Right atrium auricular region (tissue), 2 donors: ENCODE results near the gene VRK2. TPM values are rescaled to one million over a fixed set of nuclear protein-coding genes. Genes with fewer than 3 reads are reported as not detected.
"Not testable (repeated sequence)": the region's sequence is repeated elsewhere in the genome, so short reads cannot be mapped to it uniquely, and the experiment has no call there.

ENCODE experiments used
- DNase-seq: peaks from one replicate; pipeline ENCODE4 v3.0.0-alpha.2; 2019; ENCODE audit warnings: low spot score
- H3K27ac ChIP-seq, 2 donors: fragments of 200-600 bp; sonication (generic); 1 replicate in 1 of 2; 2 replicates in 1 of 2; pipeline ENCODE4 v1.5.1; 2016 to 2019
- H3K27me3 ChIP-seq, 2 donors: fragments of 200-600 bp; sonication (generic); one replicate each; pipeline versions ENCODE4 v1.5.1 to v1.6.0; 2017 to 2019
- H3K36me3 ChIP-seq: fragments of 200-600 bp; sonication (generic); one replicate; pipeline ENCODE4 v1.5.1; 2016
- H3K4me1 ChIP-seq, 2 donors: fragments of 200-600 bp; sonication (generic); one replicate each; pipeline versions ENCODE4 v1.5.1 to v1.6.0; 2017 to 2019
- H3K4me3 ChIP-seq, 2 donors: fragments of 200-600 bp; sonication (generic); 1 replicate in 1 of 2; 2 replicates in 1 of 2; pipeline ENCODE4 v1.5.1; 2017 to 2019; ENCODE audit warnings: mild to moderate bottlenecking in 1 of 2, moderate library complexity in 1 of 2
- H3K9me3 ChIP-seq, 2 donors: fragments of 200-600 bp; sonication (generic); one replicate each; pipeline ENCODE4 v1.5.1; 2019
- CTCF ChIP-seq, 2 donors: fragments of 200-600 bp; sonication (generic); IDR thresholded peaks; one replicate each; pipeline ENCODE4 v1.5.1; 2019; ENCODE audit warnings: antibody characterized with exemption in 2 of 2
- total RNA-seq, 2 donors: library from RNA; depleted of rRNA; stranded (reverse); fragments of >200 nt; gene quantifications; one replicate each; pipeline ENCODE4 v1.1.0, GENCODE V29; 2016

The VRK2 gene
- total RNA-seq, 2 donors from 2014 or later: 14.6 to 15.4 TPM

GRCh38 chr2:58155160-58155778 is 108.7 kb downstream of the VRK2 start:
- H3K36me3 ChIP-seq: peaks cover 9% of the 10 kb centered on the region

GRCh38 chr2:58156780-58157179 is 110.2 kb downstream of the VRK2 start:
- Histone ChIP-seq H3K9me3 (no peaks in the 10 kb centered on the region), H3K36me3 (peaks cover 10% of the 10 kb centered on the region), H3K4me3 (no peak overlapping the region), H3K4me1 (no peaks in the 10 kb centered on the region), H3K27ac (no peak overlapping the region), H3K27me3 (no peaks in the 10 kb centered on the region)
- DNase-seq: no peak
- no peak for TF ChIP-seq CTCF (IDR thresholded peaks at IDR 0.05)

More at GRCh38 chr2:58155160-58155778, 108.7 kb downstream of the VRK2 start:
- Histone ChIP-seq H3K9me3 (no peaks in the 10 kb centered on the region), H3K4me3 (no peak overlapping the region), H3K4me1 (no peaks in the 10 kb centered on the region), H3K27ac (no peak overlapping the region), H3K27me3 (no peaks in the 10 kb centered on the region)
- no peak for DNase-seq
- TF ChIP-seq CTCF (IDR thresholded peaks at IDR 0.05): no peak

GRCh38 chr2:58157754-58158153 is 111.1 kb downstream of the VRK2 start:
- H3K36me3 ChIP-seq: peaks cover 14% of the 10 kb centered on the region
- DNase-seq: no peak
- no peaks in the 10 kb centered on the region for H3K27me3 ChIP-seq
- no peak overlapping the region for H3K27ac ChIP-seq
- H3K4me1 ChIP-seq: no peaks in the 10 kb centered on the region
- TF ChIP-seq CTCF (IDR thresholded peaks at IDR 0.05): no peak
- H3K4me3 ChIP-seq: no peak overlapping the region
- H3K9me3 ChIP-seq: no peaks in the 10 kb centered on the region

GRCh38 chr2:58158481-58158880 is 111.9 kb downstream of the VRK2 start:
- Histone ChIP-seq H3K36me3 (peaks cover 15% of the 10 kb centered on the region), H3K27me3 (no peaks in the 10 kb centered on the region)

GRCh38 chr2:58163913-58164312 is 117.3 kb downstream of the VRK2 start:
- H3K9me3 ChIP-seq: no peaks in the 10 kb centered on the region
- TF ChIP-seq CTCF (IDR thresholded peaks at IDR 0.05): no peak
- H3K4me1 ChIP-seq: no peaks in the 10 kb centered on the region
- peaks cover 15% of the 10 kb centered on the region for H3K36me3 ChIP-seq
- H3K27me3 ChIP-seq: no peaks in the 10 kb centered on the region
- no peak for DNase-seq
- H3K4me3 ChIP-seq: no peak overlapping the region
- no peak overlapping the region for H3K27ac ChIP-seq

More at GRCh38 chr2:58158481-58158880, 111.9 kb downstream of the VRK2 start:
- Histone ChIP-seq H3K4me3 (no peak overlapping the region), H3K4me1 (no peaks in the 10 kb centered on the region), H3K9me3 (no peaks in the 10 kb centered on the region), H3K27ac (no peak overlapping the region)
- no peak for DNase-seq
- TF ChIP-seq CTCF (IDR thresholded peaks at IDR 0.05): no peak

- H3K36me3 ChIP-seq, H3K27me3 ChIP-seq, H3K9me3 ChIP-seq, H3K4me3 ChIP-seq, H3K4me1 ChIP-seq, H3K27ac ChIP-seq, DNase-seq: not testable (repeated sequence)
Observed at GRCh38 chr2:58168130-58168529, 121.5 kb downstream of the VRK2 start.

- not testable (repeated sequence) for H3K36me3 ChIP-seq, H3K4me1 ChIP-seq, H3K9me3 ChIP-seq, H3K4me3 ChIP-seq, DNase-seq, H3K27ac ChIP-seq, H3K27me3 ChIP-seq
Observed at GRCh38 chr2:58169845-58170244, 123.2 kb downstream of the VRK2 start.

- not testable (repeated sequence) for H3K9me3 ChIP-seq, H3K27ac ChIP-seq, H3K4me3 ChIP-seq, H3K27me3 ChIP-seq, H3K36me3 ChIP-seq, DNase-seq, H3K4me1 ChIP-seq
Observed at GRCh38 chr2:58170334-58170933, 123.8 kb downstream of the VRK2 start.

- not testable (repeated sequence) for DNase-seq, H3K4me1 ChIP-seq, H3K27me3 ChIP-seq, H3K4me3 ChIP-seq, H3K9me3 ChIP-seq, H3K36me3 ChIP-seq, H3K27ac ChIP-seq
Observed at GRCh38 chr2:58171831-58172230, 125.2 kb downstream of the VRK2 start.

- not testable (repeated sequence) for H3K4me3 ChIP-seq, H3K9me3 ChIP-seq, H3K27ac ChIP-seq, H3K27me3 ChIP-seq, H3K36me3 ChIP-seq, H3K4me1 ChIP-seq, DNase-seq
Observed at GRCh38 chr2:58177187-58177586, 130.6 kb downstream of the VRK2 start.
